Medulla oblongata (tissue), 1 donor: ENCODE data around the gene RMND5A.
"Not testable (repeated sequence)": the region's sequence is repeated elsewhere in the genome, so short reads cannot be mapped to it uniquely, and the experiment has no call there.

Experiments
- DNase-seq: peaks from one replicate; pipeline ENCODE4 v3.0.0-alpha.2; 2015; ENCODE audit errors: extremely low spot score

The RMND5A gene

GRCh38 chr2:86714579-86715173 lies 5.4 kb upstream of the RMND5A start:
- not testable (repeated sequence) for DNase-seq

GRCh38 chr2:86719263-86719636 lies 841 bp upstream of the RMND5A start:
- DNase-seq: not testable (repeated sequence)

GRCh38 chr2:86720540-86721320 lies 639 bp downstream of the RMND5A start:
- DNase-seq: not testable (repeated sequence)

GRCh38 chr2:86725706-86726105 lies 5.6 kb downstream of the RMND5A start:
- DNase-seq: not testable (repeated sequence)

GRCh38 chr2:86732040-86732525 lies 12.0 kb downstream of the RMND5A start:
- DNase-seq: not testable (repeated sequence)

GRCh38 chr2:86732837-86733236 lies 12.7 kb downstream of the RMND5A start:
- not testable (repeated sequence) for DNase-seq

GRCh38 chr2:86733528-86733927 lies 13.4 kb downstream of the RMND5A start:
- DNase-seq: not testable (repeated sequence)

- DNase-seq: not testable (repeated sequence)
Measured at GRCh38 chr2:86734896-86735295, 14.8 kb downstream of the RMND5A start.

- DNase-seq: not testable (repeated sequence)
Measured at GRCh38 chr2:86739485-86739884, 19.4 kb downstream of the RMND5A start.

- DNase-seq: not testable (repeated sequence)
Measured at GRCh38 chr2:86739889-86740288, 19.8 kb downstream of the RMND5A start.

GRCh38 chr2:86741889-86742498 lies 21.9 kb downstream of the RMND5A start:
- not testable (repeated sequence) for DNase-seq

GRCh38 chr2:86744152-86744551 lies 24.1 kb downstream of the RMND5A start:
- no peak for DNase-seq

GRCh38 chr2:86746939-86747338 lies 26.8 kb downstream of the RMND5A start:
- no peak for DNase-seq

GRCh38 chr2:86747711-86748639 lies 27.9 kb downstream of the RMND5A start:
- peak; percentile 83 for DNase-seq

- DNase-seq: no peak
Measured at GRCh38 chr2:86750240-86750839, 30.2 kb downstream of the RMND5A start.

GRCh38 chr2:86751778-86752177 lies 31.7 kb downstream of the RMND5A start:
- no peak for DNase-seq

- DNase-seq: no peak
Measured at GRCh38 chr2:86752934-86753333, 32.8 kb downstream of the RMND5A start.

- peak; percentile 74 for DNase-seq
Measured at GRCh38 chr2:86753606-86754005, 33.5 kb downstream of the RMND5A start.

- DNase-seq: no peak
Measured at GRCh38 chr2:86758405-86758804, 38.3 kb downstream of the RMND5A start.

GRCh38 chr2:86760371-86760770 lies 40.3 kb downstream of the RMND5A start:
- DNase-seq: no peak

GRCh38 chr2:86764661-86765309 lies 44.7 kb downstream of the RMND5A start:
- DNase-seq: peak; percentile 64
